GM04503 (cell line): ENCODE data around the gene NSG1.

Experiments
- DNase-seq: peaks from one replicate; pipeline ENCODE4 v3.0.0-alpha.2; 2012; ENCODE audit warnings: low read depth

NSG1 gene

GRCh38 chr4:4396628-4397440 is 9.9 kb downstream of the NSG1 start:
- no peak for DNase-seq

- DNase-seq = no peak
These were observed 10.5 kb downstream of the NSG1 start for GRCh38 chr4:4397441-4397819.

GRCh38 chr4:4398430-4398829 is 11.5 kb downstream of the NSG1 start:
- no peak for DNase-seq

GRCh38 chr4:4401036-4401435 is 14.1 kb downstream of the NSG1 start:
- DNase-seq = no peak

- DNase-seq = no peak
These were observed 16.1 kb downstream of the NSG1 start for GRCh38 chr4:4402966-4403365.

- DNase-seq = no peak
These were observed 18.6 kb downstream of the NSG1 start for GRCh38 chr4:4405358-4405962.

- no peak for DNase-seq
These were observed 19.8 kb downstream of the NSG1 start for GRCh38 chr4:4406455-4407298.

GRCh38 chr4:4407299-4408131 is 20.6 kb downstream of the NSG1 start:
- no peak for DNase-seq

- no peak for DNase-seq
These were observed 21.2 kb downstream of the NSG1 start for GRCh38 chr4:4408132-4408523.

GRCh38 chr4:4408576-4409335 is 21.9 kb downstream of the NSG1 start:
- no peak for DNase-seq

- DNase-seq = no peak
These were observed 22.7 kb downstream of the NSG1 start for GRCh38 chr4:4409416-4410115.

- DNase-seq = no peak
These were observed 23.4 kb downstream of the NSG1 start for GRCh38 chr4:4410271-4410670.

- DNase-seq = no peak
These were observed 25.0 kb downstream of the NSG1 start for GRCh38 chr4:4411906-4412305.

GRCh38 chr4:4412641-4413372 is 25.9 kb downstream of the NSG1 start:
- no peak for DNase-seq

GRCh38 chr4:4413373-4413725 is 26.4 kb downstream of the NSG1 start:
- DNase-seq = no peak

- DNase-seq = no peak
These were observed 26.9 kb downstream of the NSG1 start for GRCh38 chr4:4413806-4414205.

- no peak for DNase-seq
These were observed 28.4 kb downstream of the NSG1 start for GRCh38 chr4:4415107-4415805.

- no peak for DNase-seq
These were observed 29.2 kb downstream of the NSG1 start for GRCh38 chr4:4415806-4416805.
